GM19099 (cell line): ENCODE measurements around the gene AFF3.

ENCODE experiments used
- POLR2A ChIP-seq: IDR thresholded peaks from 3 replicates; pipeline ENCODE4 v1.6.1; 2011; ENCODE audit warnings: low read depth; ENCODE audit not compliant: insufficient read length; ENCODE audit errors: extremely low read depth

The AFF3 gene

GRCh38 chr2:99757611-99758114 is 384.7 kb downstream of the AFF3 start:
- no peak for TF ChIP-seq POLR2A

- TF ChIP-seq POLR2A, result no peak
Observed at GRCh38 chr2:99756059-99756458, 386.3 kb downstream of the AFF3 start.

GRCh38 chr2:99754210-99754609 is 388.2 kb downstream of the AFF3 start:
- TF ChIP-seq POLR2A, result no peak

DNA sequence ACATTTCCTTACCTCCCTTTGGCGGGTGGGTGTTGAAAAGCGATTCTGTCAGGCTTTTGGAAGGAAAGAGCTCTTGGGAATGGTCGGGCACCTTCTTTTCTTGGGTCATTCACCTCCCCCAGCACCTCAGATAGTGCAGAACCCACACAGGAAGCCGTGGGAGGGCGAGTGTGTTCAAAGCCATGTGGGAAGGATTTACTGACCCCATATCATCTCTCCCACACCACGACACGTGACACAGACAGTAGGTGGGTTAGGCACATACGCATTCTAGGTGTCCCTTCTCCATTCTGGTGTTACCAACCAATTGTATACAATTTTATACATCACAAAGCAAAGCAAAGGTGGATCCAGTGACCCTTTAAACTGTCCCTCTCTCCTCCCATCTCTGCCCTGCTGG is 388.9 kb downstream of the AFF3 start:
- no peak for TF ChIP-seq POLR2A

GRCh38 chr2:99748344-99748743 is 394.0 kb downstream of the AFF3 start:
- no peak for TF ChIP-seq POLR2A

GRCh38 chr2:99747842-99748241 is 394.5 kb downstream of the AFF3 start:
- TF ChIP-seq POLR2A, result no peak

DNA sequence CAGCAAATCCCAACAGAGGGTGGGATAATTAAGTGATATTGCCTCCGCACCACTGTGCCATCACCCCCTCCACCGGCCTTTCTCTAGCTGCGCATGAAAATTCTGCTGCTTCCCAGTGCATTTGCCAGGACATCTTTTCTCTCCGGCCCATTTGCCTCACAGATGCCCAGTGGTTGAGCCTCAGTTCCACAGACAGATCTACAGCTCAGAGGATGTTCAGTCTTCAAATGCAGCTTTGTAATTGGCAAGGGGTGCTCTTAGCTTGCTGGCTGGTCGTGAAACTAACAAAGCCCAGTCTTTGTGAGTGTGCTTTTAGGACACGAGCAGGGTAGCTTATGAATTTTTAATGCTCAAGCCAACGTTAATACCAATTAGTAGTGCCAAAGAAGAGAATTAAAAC is 399.2 kb downstream of the AFF3 start:
- TF ChIP-seq POLR2A, result no peak

- no peak for TF ChIP-seq POLR2A
Observed at GRCh38 chr2:99737537-99737936, 404.9 kb downstream of the AFF3 start.

DNA sequence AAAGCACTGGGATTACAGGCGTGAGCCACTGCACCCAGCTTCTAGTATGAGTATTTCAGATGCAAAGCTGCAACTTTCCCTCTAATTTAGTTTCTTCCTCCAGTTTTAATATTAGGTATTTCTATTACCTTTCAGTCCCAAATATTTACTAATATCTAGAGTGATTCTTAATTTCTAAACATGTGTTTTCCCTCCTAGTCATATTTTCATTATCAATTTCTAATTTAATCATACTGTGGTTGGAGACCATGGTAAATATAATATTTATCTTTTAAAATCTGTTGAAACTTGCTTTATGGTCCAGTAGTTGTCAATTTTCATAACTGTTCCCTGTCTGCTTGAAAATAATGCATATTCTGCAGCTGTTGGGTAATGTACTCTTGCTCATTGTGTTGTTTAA is 406.6 kb downstream of the AFF3 start:
- no peak for TF ChIP-seq POLR2A

GRCh38 chr2:99734236-99734635 is 408.2 kb downstream of the AFF3 start:
- TF ChIP-seq POLR2A, result no peak

DNA sequence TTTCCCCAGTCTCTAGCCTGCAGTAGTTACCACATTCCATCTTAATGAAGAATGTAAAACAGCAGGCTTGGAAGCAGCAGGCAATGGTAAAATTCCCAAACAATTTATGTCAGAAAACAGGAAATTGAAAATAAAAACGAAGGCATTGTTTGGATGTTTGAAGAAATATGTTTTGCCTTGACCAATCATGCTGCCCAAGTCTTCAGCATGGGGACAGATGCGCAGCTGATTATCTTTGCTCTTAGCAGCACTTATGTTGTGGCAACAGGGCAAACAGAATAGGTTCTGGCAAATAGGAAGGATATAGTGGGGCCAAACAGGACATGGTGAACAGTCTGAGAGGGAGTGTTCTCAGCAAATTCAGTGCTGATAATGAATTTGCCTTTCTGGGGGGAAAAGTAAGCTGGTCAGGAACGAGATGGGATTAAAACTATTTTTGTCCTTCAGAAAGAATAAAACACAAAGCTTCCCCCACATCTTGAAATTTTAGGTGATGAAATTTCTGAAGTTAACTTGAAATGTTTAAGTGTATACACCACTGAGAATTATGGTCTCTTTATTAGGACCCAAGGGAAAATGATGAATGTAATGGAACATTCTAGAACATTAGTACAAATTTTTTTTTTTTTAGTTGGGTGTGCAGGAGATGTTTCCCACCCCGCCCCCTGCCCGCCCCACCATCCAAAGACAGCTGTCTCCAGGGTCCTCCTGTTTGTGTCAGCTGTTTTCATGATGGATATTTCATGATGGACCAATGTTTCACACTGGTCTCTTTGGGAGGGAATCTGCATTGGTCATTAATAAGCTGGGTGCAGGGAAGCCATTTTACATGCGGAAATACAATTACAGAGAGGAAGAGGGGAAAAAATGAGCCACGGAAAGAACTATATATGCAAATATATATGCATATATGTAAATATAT is 413.0 kb downstream of the AFF3 start:
- TF ChIP-seq POLR2A, result no peak

GRCh38 chr2:99728166-99728565 is 414.2 kb downstream of the AFF3 start:
- no peak for TF ChIP-seq POLR2A

DNA sequence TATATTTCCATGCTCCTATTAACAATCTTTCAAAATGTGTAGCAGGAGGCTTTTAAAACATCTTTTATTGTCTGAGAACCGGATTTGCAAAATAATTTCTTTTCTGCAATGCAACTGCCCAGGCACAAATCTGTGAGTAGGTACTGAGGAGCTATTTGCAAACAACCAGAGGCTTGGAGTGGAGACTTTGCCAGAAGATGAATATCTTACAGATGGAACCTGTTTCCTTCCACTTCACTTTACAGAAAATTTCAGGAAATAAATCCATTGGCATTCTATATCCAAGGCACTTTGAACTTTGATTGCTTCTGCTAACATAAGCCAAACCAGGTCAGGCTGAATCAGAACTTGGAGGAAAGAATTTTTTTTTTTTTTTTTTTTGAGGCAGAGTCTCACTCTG is 415.2 kb downstream of the AFF3 start:
- TF ChIP-seq POLR2A, result no peak

- no peak for TF ChIP-seq POLR2A
Observed at GRCh38 chr2:99726691-99727090, 415.7 kb downstream of the AFF3 start.

DNA sequence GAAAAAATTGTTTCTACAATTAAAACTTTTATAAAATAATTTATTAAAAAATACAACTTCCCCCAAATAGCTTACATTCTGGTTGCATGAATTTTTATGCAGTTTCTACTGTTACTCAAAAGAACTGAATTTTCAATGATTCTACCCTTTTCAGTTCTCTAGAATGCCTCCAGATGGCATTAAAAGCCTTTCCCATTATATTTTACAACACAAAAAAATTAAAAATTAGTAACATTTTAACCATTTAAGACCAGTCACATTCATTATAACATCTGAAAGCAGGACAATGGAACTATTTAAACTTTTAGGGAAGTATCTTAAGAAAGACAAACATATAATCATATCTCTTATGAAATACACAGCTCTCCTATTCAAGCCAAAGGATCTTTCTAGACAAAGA is 416.6 kb downstream of the AFF3 start:
- TF ChIP-seq POLR2A, result no peak

DNA sequence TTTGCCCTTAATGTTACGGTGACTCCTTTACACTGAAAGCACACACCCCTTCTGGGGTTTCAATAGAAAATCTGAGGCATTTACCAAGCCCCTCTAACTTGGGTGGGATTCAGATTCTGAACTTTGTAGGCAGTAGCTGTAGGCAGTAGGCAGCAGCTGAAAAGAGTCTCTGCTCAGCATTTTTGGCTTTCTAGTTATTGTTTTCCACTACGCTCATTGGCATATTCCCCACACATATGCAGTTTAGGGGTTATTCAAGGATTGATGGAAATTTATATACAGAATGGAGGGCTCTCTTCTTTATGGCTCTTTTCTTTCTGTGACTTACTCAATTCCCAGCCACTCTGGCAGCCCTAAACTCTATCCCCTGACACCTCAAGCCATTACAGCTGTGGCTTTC is 419.9 kb downstream of the AFF3 start:
- no peak for TF ChIP-seq POLR2A
